Hypothalamus (tissue), 51 donors: ENCODE measurements around the gene ZNF134.
A peak's percentile ranks its signal among the peaks of the same experiment; 100 is the strongest.

Source experiments
- DNase-seq, 51 donors: peaks; one replicate each; lab custom pipeline; 2025; lab: John Stamatoyannopoulos, UW

The ZNF134 gene

DNA sequence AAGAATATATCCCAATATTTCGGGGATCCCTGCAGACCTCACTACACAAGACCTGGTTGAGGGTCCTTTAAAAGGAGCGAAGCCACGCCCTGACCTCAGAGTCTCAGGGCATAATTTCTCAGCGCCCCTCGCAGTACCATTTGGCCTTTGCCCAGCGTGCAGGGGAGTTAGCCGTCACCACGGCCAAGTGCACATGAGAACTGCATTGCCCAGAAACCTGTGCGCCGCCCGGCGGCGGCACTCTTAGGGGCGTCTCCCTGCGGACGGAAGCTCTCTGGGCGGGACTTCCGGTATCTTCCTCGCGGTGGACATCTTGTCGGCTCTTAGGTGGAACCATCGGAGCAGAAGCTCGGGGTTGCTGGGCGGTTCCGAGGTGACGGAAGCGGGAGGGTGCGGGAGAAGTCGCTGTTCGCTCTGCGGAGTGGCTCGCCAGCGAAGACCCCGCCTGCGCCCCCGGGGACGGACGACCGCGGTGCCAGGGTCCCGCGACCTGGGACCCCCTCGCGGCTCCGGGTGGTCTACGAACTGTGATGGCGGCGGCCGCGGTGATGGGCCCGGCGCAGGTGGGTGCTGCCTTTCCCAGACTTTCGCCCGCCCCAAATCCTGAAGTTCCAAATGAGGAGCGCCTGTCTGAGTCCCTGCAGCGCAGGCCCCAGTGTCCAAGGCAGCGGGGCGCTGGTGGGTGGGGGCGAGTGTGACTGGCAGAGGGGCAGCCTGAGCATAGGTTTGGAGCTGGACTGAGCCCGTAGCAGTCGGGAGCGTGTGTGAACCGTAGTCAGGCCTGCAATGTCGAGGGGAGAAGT lies at the start of gene ZNF134:
ZNF134 (plus strand) TSS at position 302 of the 803 bp plus-strand sequence. CDS start 5,227 bp downstream, outside the sequence.
- DNase-seq, result peak; percentile 1 to 91 (median 80)

GRCh38 chr19:57566396-57567265 lies 47.4 kb upstream of the ZNF134 start:
- DNase-seq, result no peak

GRCh38 chr19:57570707-57571106 lies 43.3 kb upstream of the ZNF134 start:
- peak in 1 of 51 donors; percentile 6 for DNase-seq

GRCh38 chr19:57572415-57572947 lies 41.6 kb upstream of the ZNF134 start:
- no peak for DNase-seq

DNA sequence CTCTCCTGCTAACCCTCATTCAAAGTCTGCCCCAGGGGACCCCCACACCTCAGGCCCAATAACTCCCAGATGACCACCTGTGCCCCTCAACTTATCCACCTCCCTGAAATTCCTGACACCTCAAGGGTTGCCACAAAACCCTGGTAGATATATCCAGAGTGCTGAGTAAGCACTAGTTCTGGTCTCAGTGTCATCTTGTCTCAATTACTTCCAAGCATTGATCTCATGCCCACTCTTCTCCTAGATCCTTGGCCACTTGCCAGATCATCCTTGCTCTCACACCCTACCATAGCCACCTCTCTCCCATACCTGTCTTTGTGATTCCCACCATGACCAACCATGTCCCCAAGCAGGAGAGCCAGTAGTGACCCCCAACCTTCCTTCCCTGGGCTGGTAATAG lies 37.4 kb upstream of the ZNF134 start:
- no peak for DNase-seq

- peak; percentile 39 to 98 (median 94) for DNase-seq
Observed at GRCh38 chr19:57578487-57579205, 35.4 kb upstream of the ZNF134 start, which contains the start of gene ZNF416. TSS of gene ZNF416 (minus strand) at chr19:57578911. CDS start at chr19:57578704, 207 bp downstream.

DNA sequence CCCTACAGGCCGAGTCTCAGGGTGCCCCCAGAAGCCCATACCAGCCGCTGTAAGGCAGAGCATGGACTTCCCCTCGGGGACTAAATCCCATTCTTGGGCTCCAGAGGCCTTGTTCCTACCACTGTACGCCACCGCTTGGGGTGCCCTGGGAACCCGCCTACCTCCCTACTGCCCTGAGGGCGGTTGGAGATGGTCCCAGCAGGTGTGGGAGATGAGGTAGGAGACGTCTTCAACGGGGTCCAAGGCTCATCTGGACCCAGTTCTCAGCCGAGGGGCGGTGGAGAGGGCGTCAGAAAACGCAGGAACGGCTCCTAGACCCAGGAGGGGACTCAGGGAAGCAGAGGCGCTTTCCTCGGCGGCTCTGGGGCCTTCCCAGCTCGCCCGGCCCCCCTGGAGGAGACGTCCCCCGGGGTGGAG lies 30.9 kb upstream of the ZNF134 start:
- no peak for DNase-seq

DNA sequence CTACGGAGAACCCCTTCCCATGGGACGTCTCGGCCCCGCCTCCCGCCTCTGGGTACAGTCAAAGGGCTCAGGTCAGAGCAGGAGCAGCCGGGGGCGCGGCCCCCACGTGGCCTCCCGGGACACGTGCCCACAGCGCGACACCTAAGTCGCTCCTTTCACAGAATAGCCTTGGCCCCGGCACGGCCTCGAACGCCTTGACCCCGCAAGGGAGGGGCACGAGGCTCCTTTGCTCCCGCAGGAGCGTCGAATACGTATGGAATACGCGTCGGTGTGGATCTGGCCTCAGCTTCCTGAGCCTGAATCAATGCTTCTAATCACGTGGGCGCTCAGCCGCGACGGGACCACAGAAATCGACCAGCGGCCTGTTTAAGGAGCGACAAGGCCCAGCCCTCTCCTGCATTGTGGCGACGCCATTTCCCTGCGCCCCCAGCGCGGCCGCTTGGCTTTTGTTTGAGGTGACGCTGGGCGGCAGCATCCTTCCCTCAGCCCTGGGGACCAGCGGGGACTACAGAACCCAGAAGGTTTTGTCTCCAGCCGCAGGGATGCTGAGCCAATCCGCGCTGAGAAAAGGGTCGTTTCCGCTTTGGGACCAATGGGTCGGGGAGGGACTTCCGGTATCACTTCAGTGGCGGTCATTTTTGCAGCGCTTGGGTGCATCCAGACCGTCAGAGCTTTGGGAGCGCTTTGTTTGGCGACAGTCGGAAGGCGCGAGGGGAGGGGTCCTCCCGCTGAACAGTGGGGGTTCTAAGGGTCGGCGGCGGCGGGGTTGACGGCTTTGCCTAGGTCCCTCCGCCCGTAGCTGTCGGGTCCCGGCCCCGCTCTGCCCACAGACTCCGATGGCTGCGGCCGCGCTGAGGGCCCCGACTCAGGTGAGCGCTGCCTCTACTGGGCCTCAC lies 30.3 kb upstream of the ZNF134 start, which contains the start of gene ZIK1:
ZIK1 (plus strand) TSS at position 625 of the 896 bp plus-strand sequence; CDS start at position 837, 212 bp downstream.
- DNase-seq, result peak; percentile 42 to 98 (median 89)

DNA sequence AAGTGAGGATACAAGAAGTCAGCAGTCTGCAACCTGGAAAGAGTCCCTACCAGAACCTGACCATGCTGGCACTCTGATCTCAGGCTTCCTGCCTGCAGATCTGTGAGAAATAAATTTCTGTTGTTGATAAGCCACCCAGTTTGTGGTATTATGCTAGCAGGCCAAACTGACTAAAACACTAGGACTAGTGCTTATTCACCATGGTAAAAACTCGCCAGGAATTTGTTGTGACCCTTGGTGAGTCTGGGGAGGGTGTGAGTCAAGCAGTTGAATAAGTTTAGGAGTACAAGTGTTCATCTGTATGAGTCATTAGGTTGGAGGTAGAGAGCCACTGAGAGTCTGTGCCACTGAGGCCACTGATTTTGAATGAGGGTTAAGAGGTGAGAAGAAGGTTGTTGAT lies 26.5 kb upstream of the ZNF134 start:
- no peak for DNase-seq

DNA sequence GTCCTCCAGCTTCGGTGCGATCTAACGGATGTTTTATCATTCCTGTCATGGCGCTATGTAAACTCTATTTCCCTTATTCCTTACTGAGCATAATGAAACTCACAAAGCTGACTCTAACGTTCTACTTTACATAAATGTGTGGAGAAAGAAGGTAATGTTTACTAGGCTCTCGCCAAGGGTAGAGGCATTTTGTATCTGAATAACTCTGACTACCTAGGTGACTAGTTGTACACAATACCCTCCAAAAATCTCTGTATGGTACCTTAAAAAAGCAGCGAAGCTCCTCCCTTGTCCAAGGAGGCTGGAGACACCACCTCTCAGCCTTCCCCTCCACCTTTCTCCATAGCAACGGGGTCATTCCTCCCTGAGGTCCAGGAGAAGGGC lies 14.7 kb upstream of the ZNF134 start:
- DNase-seq, result no peak

GRCh38 chr19:57599761-57600383 lies 14.2 kb upstream of the ZNF134 start, which contains the start of gene ZNF530:
TSS of gene ZNF530 (plus strand) at chr19:57599885. CDS start at chr19:57604346, 4,461 bp downstream.
- peak; percentile 41 to 95 (median 85) for DNase-seq

DNA sequence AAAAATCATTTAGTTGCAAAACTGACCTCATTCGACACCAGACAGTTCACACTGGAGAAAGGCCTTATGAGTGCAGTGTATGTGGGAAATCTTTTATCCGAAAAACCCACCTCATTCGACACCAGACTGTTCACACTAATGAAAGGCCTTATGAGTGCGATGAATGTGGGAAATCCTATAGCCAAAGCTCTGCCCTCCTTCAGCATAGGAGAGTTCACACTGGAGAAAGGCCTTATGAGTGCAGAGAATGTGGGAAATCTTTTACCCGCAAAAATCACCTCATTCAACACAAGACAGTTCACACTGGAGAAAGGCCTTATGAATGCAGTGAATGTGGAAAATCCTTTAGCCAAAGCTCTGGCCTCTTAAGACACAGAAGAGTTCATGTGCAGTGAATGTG lies 7.1 kb upstream of the ZNF134 start:
- DNase-seq, result no peak

GRCh38 chr19:57611113-57611512 lies 2.9 kb upstream of the ZNF134 start:
- DNase-seq, result no peak

- DNase-seq, result no peak
Observed at GRCh38 chr19:57615346-57615745, 1.3 kb downstream of the ZNF134 start.

DNA sequence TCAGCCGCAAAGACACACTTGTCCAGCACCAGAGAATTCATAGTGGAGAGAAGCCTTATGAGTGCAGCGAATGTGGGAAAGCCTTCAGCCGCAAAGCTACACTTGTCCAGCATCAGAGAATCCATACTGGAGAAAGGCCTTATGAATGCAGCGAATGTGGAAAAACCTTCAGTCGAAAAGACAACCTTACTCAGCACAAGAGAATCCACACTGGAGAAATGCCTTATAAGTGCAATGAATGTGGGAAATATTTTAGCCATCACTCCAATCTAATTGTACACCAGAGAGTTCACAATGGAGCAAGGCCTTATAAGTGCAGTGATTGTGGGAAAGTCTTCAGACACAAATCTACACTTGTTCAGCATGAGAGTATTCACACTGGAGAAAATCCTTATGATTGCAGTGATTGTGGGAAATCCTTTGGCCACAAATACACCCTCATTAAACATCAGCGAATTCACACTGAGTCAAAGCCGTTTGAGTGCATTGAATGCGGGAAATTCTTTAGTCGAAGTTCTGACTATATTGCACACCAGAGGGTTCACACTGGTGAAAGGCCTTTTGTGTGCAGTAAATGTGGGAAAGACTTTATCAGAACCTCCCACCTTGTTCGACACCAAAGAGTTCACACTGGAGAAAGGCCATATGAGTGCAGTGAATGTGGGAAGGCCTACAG lies 6.8 kb downstream of the ZNF134 start:
- DNase-seq, result no peak

DNA sequence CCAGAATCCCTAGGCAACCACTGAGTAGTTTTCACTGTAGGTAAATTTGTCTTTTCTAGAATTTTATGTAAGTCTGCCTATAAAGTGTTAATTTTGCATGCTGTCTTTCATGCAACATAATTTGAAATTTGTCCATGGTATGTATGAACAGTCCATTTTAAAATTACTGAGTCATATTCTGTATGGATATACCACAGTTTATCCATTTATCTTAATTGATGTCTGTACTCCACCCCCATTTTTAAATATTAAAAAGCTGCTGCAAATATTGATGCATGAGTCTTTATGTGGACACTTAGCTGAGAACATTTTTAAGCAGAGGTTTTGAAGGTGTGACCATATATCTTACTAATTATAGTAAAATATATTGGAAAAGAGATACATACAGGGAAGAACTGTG lies 9.0 kb downstream of the ZNF134 start:
- DNase-seq, result no peak

GRCh38 chr19:57632987-57633831 lies 19.2 kb downstream of the ZNF134 start, which contains the start of gene ZNF211:
TSS of gene ZNF211 (plus strand) at chr19:57633168. CDS start at chr19:57633347, 179 bp downstream.
- DNase-seq, result peak; percentile 57 to 95 (median 87)
